Gastroesophageal sphincter (tissue), 3 donors: ENCODE measurements around the gene WWC1.

ENCODE experiments used
- CTCF ChIP-seq, 4 experiments: fragments of 200-600 bp in 2 of 4; fragments of 450-650 bp in 2 of 4; sonication (generic) in 1 of 4; IDR thresholded peaks; one replicate each; pipeline ENCODE4 v1.5.1; 2017 to 2019; ENCODE audit warnings: antibody characterized with exemption in 4 of 4, mild to moderate bottlenecking in 2 of 4, moderate library complexity in 2 of 4
- POLR2A ChIP-seq, 2 donors: fragments of 450-650 bp; IDR thresholded peaks; one replicate each; pipeline ENCODE4 v1.6.1; 2017; ENCODE audit warnings: antibody characterized with exemption in 2 of 2, mild to moderate bottlenecking in 2 of 2, moderate library complexity in 1 of 2

DNA sequence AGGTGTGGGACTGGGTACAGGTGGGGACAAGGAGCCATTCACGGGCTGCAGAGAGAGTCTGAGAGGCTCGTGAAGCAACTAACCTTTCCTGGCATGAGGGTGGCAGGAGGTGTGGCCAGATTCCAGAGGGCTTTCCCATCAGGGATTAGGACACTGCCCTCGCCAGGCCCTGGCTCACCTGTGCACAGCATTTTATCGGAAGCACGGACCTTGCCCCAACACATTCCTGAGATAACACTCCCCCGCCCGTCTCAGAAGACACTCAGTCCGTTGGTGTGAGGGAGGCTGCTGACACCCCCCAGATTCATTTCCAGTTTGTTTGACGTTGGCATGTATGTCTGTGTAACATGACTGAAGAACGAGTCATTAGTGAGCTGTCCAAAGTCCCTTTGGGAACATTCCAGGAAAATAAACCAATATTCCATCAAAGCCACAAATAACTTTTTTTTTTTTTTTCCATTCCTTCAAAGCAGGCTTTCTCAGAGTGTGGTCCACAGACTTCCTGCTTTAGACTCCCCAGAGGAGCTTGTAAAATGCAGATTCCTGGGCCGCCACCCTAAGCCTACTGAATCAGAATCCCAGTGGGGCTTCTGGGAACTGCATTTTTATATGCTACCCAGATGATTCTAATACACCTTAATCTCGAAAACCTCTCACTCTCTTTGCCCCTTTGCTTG is 23.4 kb downstream of the WWC1 start:
- TF ChIP-seq CTCF (IDR thresholded peaks at IDR 0.05) = no peak
- no peak for TF ChIP-seq POLR2A (IDR thresholded peaks at IDR 0.05)
